Gastroesophageal sphincter (tissue), 4 donors: ENCODE results near the gene SASS6. TPM values are rescaled to one million over a fixed set of nuclear protein-coding genes. Genes with fewer than 3 reads are reported as not detected.
A peak's percentile ranks its signal among the peaks of the same experiment; 100 is the strongest.

Experiments
- ATAC-seq: fragments of 150-250 bp; one replicate; pipeline ENCODE4 v1.9.1; 2016; ENCODE audit warnings: mild to moderate bottlenecking, moderate library complexity
- H3K27ac ChIP-seq, 4 donors: fragments of 200-600 bp; sonication (generic) in 3 of 4; 1 replicate in 3 of 4; 2 replicates in 1 of 4; pipeline ENCODE4 v1.5.1; 2016 to 2019
- H3K27me3 ChIP-seq: fragments of 200-600 bp; sonication (generic); one replicate; pipeline ENCODE4 v1.5.1; 2019
- H3K36me3 ChIP-seq, 2 donors: fragments of 200-600 bp; sonication (generic); one replicate each; pipeline ENCODE4 v1.5.1; 2019; ENCODE audit warnings: control low read depth in 1 of 2
- H3K4me1 ChIP-seq, 3 donors: fragments of 200-600 bp; sonication (generic); 1 replicate in 2 of 3; 2 replicates in 1 of 3; pipeline ENCODE4 v1.5.1; 2016 to 2019; ENCODE audit warnings: control low read depth in 2 of 3
- H3K4me3 ChIP-seq, 2 donors: fragments of 200-600 bp; sonication (generic); one replicate each; pipeline ENCODE4 v1.5.1; 2019; ENCODE audit warnings: mild to moderate bottlenecking in 1 of 2, moderate library complexity in 1 of 2
- H3K9me3 ChIP-seq, 3 donors: fragments of 200-600 bp; sonication (generic); one replicate each; pipeline ENCODE4 v1.5.1; 2017 to 2019; ENCODE audit warnings: control low read depth in 2 of 3
- CTCF ChIP-seq, 4 experiments: fragments of 200-600 bp in 2 of 4; fragments of 450-650 bp in 2 of 4; sonication (generic) in 1 of 4; IDR thresholded peaks; one replicate each; pipeline ENCODE4 v1.5.1; 2017 to 2019; ENCODE audit warnings: antibody characterized with exemption in 4 of 4, mild to moderate bottlenecking in 2 of 4, moderate library complexity in 2 of 4
- EP300 ChIP-seq: sonication (generic); formaldehyde crosslinking; IDR thresholded peaks from one replicate; pipeline ENCODE4 v1.6.1; 2017; ENCODE audit warnings: antibody characterized with exemption, mild to moderate bottlenecking
- POLR2A ChIP-seq, 2 donors: fragments of 450-650 bp; IDR thresholded peaks; one replicate each; pipeline ENCODE4 v1.6.1; 2017; ENCODE audit warnings: antibody characterized with exemption in 2 of 2, mild to moderate bottlenecking in 2 of 2, moderate library complexity in 1 of 2
- POLR2AphosphoS5 ChIP-seq: sonication (generic); formaldehyde crosslinking; IDR thresholded peaks from one replicate; pipeline ENCODE4 v1.6.1; 2017; ENCODE audit warnings: antibody characterized with exemption
- WGBS, 2 donors: methylation state at CpG; one replicate each; pipeline ENCODE4 v1.1.5; 2018; ENCODE audit warnings: low coverage in 1 of 2; 5-methylcytosine and 5-hydroxymethylcytosine counted together
- total RNA-seq, 4 donors: library from RNA; depleted of rRNA; stranded (reverse); fragments of >200 nt; gene quantifications; one replicate each; pipeline ENCODE4 v1.1.0, GENCODE V29; 2016

Gene SASS6
- total RNA-seq, 4 donors from 2014 or later, result 2.8 to 4.0 (median 3.0) TPM

- peaks cover 3 to 70% (median 6%) of the 10 kb centered on the region in 3 donors for H3K4me1 ChIP-seq
- H3K4me3 ChIP-seq, result no peak overlapping the region
- no peak for TF ChIP-seq CTCF (IDR thresholded peaks at IDR 0.05)
- no peak for TF ChIP-seq POLR2AphosphoS5
- no peak for TF ChIP-seq EP300
- no peak for TF ChIP-seq POLR2A (IDR thresholded peaks at IDR 0.05)
- ATAC-seq, result no peak
- no peaks in the 10 kb centered on the region for H3K9me3 ChIP-seq
- H3K27me3 ChIP-seq, result no peaks in the 10 kb centered on the region
- H3K27ac ChIP-seq, result no peak overlapping the region
- no peaks in the 10 kb centered on the region for H3K36me3 ChIP-seq
- WGBS, 2 donors, result 94 to 96% methylated on average over 5 of the region's 5 CpGs
Observed at GRCh38 chr1:100045206-100045605, 87.5 kb downstream of the SASS6 start.

GRCh38 chr1:100039591-100039990 is 93.1 kb downstream of the SASS6 start:
- Histone ChIP-seq H3K36me3 (no peaks in the 10 kb centered on the region), H3K9me3 (no peaks in the 10 kb centered on the region), H3K27me3 (no peaks in the 10 kb centered on the region), H3K4me1 (peaks cover 0 to 65% (median 3%) of the 10 kb centered on the region in 3 donors), H3K27ac (peak overlapping the region in 3 of 4 donors; percentile 91 to 99 (median 98)), H3K4me3 (peak overlapping the region; percentile 72 to 76)
- 6 to 8% methylated on average over 2 of the region's 2 CpGs for WGBS, 2 donors
- no peak for ATAC-seq
- no peak for TF ChIP-seq EP300
- TF ChIP-seq POLR2A (IDR thresholded peaks at IDR 0.05), result no peak
- TF ChIP-seq POLR2AphosphoS5, result no peak
- TF ChIP-seq CTCF (IDR thresholded peaks at IDR 0.05), result no peak

GRCh38 chr1:100038660-100039287 is 94.0 kb downstream of the SASS6 start:
- peaks cover 0 to 65% (median 3%) of the 10 kb centered on the region in 3 donors for H3K4me1 ChIP-seq
- peak overlapping the region; percentile 89 to 99 (median 94) for H3K27ac ChIP-seq
- 1% methylated on average over 7 to 16 of the region's 37 CpGs for WGBS, 2 donors
- no peaks in the 10 kb centered on the region for H3K9me3 ChIP-seq
- TF ChIP-seq POLR2A (IDR thresholded peaks at IDR 0.05) (peak; percentile 16 to 43), CTCF (IDR thresholded peaks at IDR 0.05) (no peak), POLR2AphosphoS5 (peak; percentile 87), EP300 (no peak)
- ATAC-seq, result peak; percentile 68
- no peaks in the 10 kb centered on the region for H3K36me3 ChIP-seq
- H3K27me3 ChIP-seq, result no peaks in the 10 kb centered on the region
- H3K4me3 ChIP-seq, result peak overlapping the region; percentile 72 to 76

GRCh38 chr1:100037927-100038659 is 94.6 kb downstream of the SASS6 start:
- Histone ChIP-seq H3K9me3 (no peaks in the 10 kb centered on the region), H3K4me1 (peaks cover 0 to 59% (median 3%) of the 10 kb centered on the region in 3 donors), H3K27ac (peak overlapping the region; percentile 89 to 99 (median 94)), H3K36me3 (no peaks in the 10 kb centered on the region), H3K27me3 (no peaks in the 10 kb centered on the region), H3K4me3 (peak overlapping the region; percentile 72 to 76)
- TF ChIP-seq CTCF (IDR thresholded peaks at IDR 0.05), result no peak
- peak; percentile 83 to 91 for TF ChIP-seq POLR2A (IDR thresholded peaks at IDR 0.05)
- TF ChIP-seq POLR2AphosphoS5, result peak; percentile 85
- no peak for TF ChIP-seq EP300
- peak; percentile 98 for ATAC-seq
- WGBS, 2 donors, result no CpG with 5 or more reads among the region's 87 CpGs

GRCh38 chr1:100037656-100037926 is 95.1 kb downstream of the SASS6 start:
- WGBS, 2 donors, result 3% methylated on average over 4 of the region's 8 CpGs; no CpG with 5 or more reads in 1 of the 2 donors

More at GRCh38 chr1:100037656-100037926, 95.1 kb downstream of the SASS6 start:
- Histone ChIP-seq H3K4me1 (peaks cover 0 to 54% (median 3%) of the 10 kb centered on the region in 3 donors), H3K36me3 (no peaks in the 10 kb centered on the region), H3K27ac (peak overlapping the region; percentile 89 to 99 (median 94)), H3K27me3 (no peaks in the 10 kb centered on the region), H3K9me3 (no peaks in the 10 kb centered on the region), H3K4me3 (peak overlapping the region; percentile 72 to 76)
- no peak for TF ChIP-seq CTCF (IDR thresholded peaks at IDR 0.05)
- no peak for TF ChIP-seq POLR2A (IDR thresholded peaks at IDR 0.05)
- no peak for TF ChIP-seq POLR2AphosphoS5
- TF ChIP-seq EP300, result no peak
- no peak for ATAC-seq
